Measurements from ENCODE around the gene SLCO4A1.
A peak's percentile ranks its signal among the peaks of the same experiment; 100 is the strongest.

Gene SLCO4A1

GRCh38 chr20:62606551-62607201 is 35.6 kb upstream of the SLCO4A1 start:
- DNase-seq (ENCODE audit: low read depth, low spot score): no peak

DNA sequence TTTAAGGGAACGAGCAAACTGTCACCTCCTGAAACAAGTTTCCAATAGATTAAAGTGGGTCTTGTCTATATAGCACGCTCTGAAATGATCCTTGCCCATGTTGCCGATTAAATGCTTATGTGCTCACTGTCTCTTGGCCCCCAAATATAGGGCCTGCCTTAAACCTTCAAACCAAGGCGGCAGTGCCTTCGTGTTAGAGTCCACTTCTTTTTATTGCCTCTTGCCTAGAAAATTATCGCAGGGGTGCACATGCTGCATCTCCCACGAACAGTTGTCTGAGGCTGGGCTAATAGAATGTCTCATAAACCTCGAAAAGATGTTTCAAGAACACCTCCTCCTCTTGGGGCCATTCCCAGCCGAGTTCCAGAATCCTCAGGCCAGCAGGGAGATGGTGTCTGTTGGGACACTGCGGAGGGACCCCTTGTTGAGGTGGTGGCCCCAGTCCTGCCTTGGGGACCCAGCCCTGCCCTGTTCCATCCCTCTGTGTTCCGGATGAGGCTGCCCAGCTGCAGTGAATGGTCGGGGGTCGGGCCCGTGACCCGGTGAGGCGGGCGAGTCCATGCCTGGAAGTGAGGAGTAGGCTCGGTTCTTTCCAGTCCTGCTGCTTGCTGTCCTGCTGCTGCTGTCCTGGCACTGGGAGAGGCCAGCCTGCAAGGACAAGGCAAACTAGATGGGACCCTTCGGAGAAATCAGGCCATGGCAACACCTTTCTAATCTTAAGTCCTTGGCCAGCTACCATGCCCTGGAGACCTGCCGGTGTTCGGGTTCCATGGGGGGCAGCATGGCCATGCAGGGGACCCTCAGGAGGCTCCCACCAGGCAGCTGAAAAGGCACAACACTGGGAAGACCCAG is 34.7 kb upstream of the SLCO4A1 start:
- DNase-seq (ENCODE audit: low read depth, low spot score): no peak

GRCh38 chr20:62608218-62608565 is 34.1 kb upstream of the SLCO4A1 start:
- no peak for DNase-seq (ENCODE audit: low read depth, low spot score)

DNA sequence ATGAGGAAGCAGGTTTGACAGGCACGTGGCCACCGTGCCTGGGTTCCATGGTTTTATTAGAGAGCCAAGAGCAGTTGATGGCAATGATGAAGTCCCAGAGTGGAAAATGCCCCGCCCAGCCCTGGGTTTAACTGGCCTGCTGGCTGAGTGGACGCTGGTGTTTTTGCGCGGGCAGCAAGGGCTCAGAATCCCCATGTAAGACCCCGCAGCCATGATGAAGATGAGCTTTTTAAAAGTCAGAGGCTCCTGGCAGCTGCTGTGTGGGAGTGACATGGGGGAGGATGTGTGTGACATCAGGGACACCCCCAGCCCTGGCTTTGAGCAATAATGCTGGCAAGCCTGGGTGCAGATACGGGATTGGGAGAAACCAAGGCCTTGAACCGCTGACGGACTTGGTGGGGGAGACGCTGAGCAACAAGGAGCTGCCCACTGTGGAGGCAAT is 33.0 kb upstream of the SLCO4A1 start:
- no peak for DNase-seq (ENCODE audit: low read depth, low spot score)

GRCh38 chr20:62609811-62610757 is 32.2 kb upstream of the SLCO4A1 start:
- no peak for DNase-seq (ENCODE audit: low read depth, low spot score)

DNA sequence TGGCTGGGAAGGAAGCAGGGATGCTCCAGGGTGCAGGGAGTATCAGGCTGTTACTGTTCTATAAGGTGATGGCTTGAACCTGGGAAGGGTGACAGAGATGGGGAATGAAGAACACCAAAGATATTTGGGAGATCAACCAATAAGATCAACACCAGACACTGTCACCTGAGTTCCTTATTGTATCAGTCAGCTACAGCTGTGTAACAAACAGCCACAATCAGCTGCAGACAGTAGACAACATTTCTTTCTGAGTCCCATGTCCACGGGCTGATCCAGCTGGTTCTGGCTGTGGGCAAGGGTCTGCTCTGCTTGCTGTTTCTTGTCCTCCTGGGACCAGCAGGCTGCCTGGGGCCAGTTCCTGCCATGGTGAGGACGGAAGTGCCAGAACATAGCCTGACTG is 31.3 kb upstream of the SLCO4A1 start:
- no peak for DNase-seq (ENCODE audit: low read depth, low spot score)

DNA sequence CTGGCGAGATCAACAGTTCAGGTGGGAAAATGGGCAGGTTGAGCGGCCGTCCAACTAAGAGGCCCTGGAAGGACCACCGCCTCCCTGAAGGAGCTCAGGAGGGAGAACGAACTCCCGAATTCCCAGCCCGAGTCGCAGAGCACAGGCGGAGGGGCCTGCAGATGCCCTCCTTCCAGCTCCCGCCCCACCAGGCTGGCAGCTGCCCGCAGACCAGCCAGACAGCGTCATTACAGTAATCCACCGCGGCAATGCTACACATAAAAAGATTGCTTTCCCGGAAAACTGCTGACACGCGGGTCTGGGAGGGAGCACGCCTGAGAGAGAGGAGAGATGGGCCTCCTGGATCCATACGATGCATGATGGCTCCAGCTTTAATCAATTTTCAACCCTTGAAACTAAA is 30.5 kb upstream of the SLCO4A1 start:
- no peak for DNase-seq (ENCODE audit: low read depth, low spot score)

GRCh38 chr20:62614085-62614960 is 28.0 kb upstream of the SLCO4A1 start:
- no peak for DNase-seq (ENCODE audit: low read depth, low spot score)

DNA sequence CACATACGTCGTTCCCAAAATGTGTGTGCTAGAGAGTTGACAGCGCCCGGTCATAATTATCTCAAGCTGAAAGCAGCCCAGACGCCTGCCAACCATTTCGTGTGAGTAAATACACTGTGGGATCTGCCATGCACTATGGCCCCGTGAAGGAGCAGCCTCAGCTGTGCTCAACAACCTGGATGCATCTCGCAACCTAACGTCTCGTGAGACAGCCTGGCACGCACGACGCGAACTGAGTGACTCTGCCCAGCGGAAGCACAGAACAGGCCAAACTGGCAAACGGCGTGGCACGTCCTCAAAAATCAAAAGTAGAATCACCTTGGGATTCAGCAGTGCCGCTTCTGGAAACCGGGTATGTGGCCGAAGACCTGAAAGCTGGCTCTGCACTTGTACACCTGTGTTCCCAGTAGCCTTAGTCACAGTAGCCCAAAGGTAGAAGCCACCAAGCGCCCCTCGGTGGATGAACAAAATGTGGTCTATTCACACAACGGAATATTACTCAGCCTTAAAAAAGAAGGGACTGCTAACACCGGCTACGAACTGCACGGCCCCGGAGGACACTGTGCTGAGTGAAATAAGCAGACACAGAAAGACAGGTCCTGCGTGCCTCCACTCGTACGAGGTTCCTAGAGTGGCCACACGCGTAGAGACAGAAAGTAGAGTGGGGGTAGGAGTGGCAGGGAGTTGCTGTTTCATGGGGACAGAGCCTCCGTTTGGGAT is 27.2 kb upstream of the SLCO4A1 start:
- no peak for DNase-seq (ENCODE audit: low read depth, low spot score)

DNA sequence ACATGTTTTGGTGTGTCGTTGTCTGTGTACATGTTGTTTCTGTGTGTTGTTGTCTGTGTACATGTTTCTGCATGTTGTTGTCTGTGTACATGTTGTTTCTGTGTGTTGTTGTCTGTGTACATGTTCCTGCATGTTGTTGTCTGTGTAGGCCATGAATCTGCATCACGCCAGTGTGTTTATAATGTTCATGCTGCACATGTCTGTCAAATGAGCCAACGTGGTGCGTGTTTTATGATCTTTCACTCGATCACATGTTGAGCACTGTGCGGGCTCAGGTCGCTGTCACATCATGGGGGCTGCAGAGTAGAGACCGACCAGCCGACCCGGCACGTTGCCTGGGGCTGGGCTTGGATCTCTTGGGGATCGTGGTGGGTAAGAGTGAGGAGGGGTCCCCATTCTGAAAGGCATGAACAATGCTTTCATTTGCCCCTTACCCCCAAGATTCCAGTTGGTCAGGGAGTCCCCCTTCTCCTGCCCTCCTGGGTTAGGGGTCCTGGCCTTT is 26.5 kb upstream of the SLCO4A1 start:
- no peak for DNase-seq (ENCODE audit: low read depth, low spot score)

DNA sequence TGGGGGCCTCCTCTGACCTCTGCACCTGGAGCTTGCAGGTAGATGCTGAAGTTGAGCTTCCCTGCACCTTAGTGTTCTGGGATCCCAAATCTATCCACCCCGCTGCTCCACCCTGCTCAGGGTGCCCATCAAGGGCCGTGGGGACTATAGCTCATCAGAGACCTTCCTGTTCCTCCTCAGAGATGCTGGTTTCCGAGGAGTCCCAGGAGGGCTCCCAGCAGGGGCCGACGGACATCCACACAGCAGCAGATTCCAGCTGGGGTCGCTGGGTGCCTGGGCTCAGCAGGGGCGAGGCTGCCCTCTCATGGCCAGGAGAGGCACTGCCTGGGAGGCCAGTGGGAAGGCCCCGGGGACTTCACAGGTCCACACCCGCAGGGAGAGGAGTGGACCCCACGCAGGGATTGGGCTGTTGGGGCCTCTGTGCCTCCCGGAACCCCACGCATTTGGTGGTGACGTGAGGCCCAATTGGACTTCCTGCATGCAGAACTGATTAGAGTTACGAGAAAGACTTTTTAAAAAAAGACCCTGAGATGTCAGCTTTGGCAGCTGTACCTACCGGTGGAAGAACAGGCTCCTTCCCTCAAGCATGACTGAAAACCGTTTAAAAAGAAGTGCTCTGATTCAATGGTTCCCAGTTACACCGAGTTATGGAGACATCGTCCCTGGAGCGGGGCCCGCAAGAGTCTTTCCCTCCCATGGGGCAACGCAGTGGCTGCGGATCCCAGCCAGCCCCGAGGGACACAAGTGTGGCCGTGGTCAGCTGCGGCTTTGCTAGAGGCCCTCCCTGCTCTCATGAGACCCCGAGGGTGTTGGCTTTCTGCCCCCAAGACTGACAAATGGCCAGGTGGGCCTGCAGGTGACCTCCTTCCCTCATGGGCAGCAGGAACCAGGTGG is 25.3 kb upstream of the SLCO4A1 start:
- DNase-seq (ENCODE audit: low read depth, low spot score): peak; percentile 45

- no peak for DNase-seq (ENCODE audit: low read depth, low spot score)
Observed at GRCh38 chr20:62617711-62618483, 24.4 kb upstream of the SLCO4A1 start.

GRCh38 chr20:62618611-62619529 is 23.4 kb upstream of the SLCO4A1 start:
- DNase-seq (ENCODE audit: low read depth, low spot score): no peak

DNA sequence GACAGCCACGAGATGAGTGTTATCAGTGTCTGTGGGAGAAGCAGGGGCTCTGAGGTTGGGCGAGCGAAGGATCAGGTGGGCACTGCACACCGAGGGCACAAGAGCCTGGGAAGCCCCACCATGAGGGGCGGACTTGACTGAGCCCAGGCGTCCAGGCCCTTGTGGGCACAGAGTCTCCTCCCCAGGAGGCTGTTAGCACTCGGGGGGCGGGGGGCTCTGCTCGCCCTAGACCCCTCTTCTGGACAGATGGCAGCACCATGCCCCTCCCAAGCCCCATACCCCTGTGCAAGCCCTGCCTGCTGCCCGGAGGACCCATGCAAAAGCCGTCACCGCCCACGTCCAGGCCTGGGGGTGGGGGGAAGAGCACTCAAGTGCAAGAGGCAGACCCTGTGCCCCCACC is 21.7 kb upstream of the SLCO4A1 start:
- DNase-seq (ENCODE audit: low read depth, low spot score): no peak

GRCh38 chr20:62621251-62622110 is 20.8 kb upstream of the SLCO4A1 start:
- no peak for DNase-seq (ENCODE audit: low read depth, low spot score)

GRCh38 chr20:62622178-62622876 is 20.0 kb upstream of the SLCO4A1 start:
- DNase-seq (ENCODE audit: low read depth, low spot score): no peak

Measured in activated naive CD8-positive, alpha-beta T cell treated with anti-CD3 and anti-CD28 coated beads, Interleukin-2, amount 50 U/mL, for 16 hours (primary cell).